GM12878 (cell line): ENCODE measurements around the gene THOC6. TPM values are rescaled to one million over a fixed set of nuclear protein-coding genes. Genes with fewer than 3 reads are reported as not detected.

Experiments
- ATAC-seq: fragments of 200-7000 bp; cut with Tn5 transposase; 3 replicates; pipeline ENCODE4 v1.9.1; 2020; ENCODE audit warnings: mild to moderate bottlenecking, moderate library complexity
- BruUV-seq: library from RNA; stranded (reverse); fragments of 400-500 nt; replicated peaks from 2 replicates; lab custom pipeline; 2021; lab: Mats Ljungman, UMichigan
- CTCF ChIA-PET: fragments of 300-600 bp; sonication (Branson Sonifier 250); formaldehyde crosslinking; extraction: SDS; loops from one replicate; lab custom pipeline; 2021; ENCODE audit warnings: inconsistent platforms; lab: Yijun Ruan, JAX
- POLR2A ChIA-PET: fragments of 350-600 bp; formaldehyde crosslinking; extraction: SDS; loops from one replicate; lab custom pipeline; 2021; ENCODE audit warnings: inconsistent platforms; lab: Charles Lee
- RAD21 ChIA-PET: fragments of 300-600 bp; sonication (Branson Sonifier 250); formaldehyde crosslinking; loops from one replicate; lab custom pipeline; 2023; ENCODE audit warnings: antibody characterized with exemption; ENCODE audit not compliant: unreplicated experiment; lab: Charles Lee
- SMC1A ChIA-PET: fragments of 300-600 bp; sonication (Branson Sonifier 250); formaldehyde crosslinking; loops from one replicate; lab custom pipeline; 2023; ENCODE audit not compliant: unreplicated experiment, uncharacterized antibody; lab: Charles Lee
- DNase-seq: peaks from one replicate; pipeline ENCODE4 v3.0.0-alpha.2; 2011; ENCODE audit warnings: low read depth, low spot score
- FAIRE-seq: peaks from 3 replicates; lab custom pipeline; 2011; peaks lifted over from hg19 to GRCh38; lab: Jason Lieb, UNC
- H2AFZ ChIP-seq: 2 replicates; pipeline ENCODE4 v1.6.0; 2011; ENCODE audit warnings: low read depth, low read length, control low read depth; ENCODE audit not compliant: control insufficient read depth
- H3K27ac ChIP-seq: 2 replicates; pipeline ENCODE4 v1.5.1; 2011; ENCODE audit warnings: control low read depth; ENCODE audit not compliant: control insufficient read depth, insufficient read depth
- H3K27me3 ChIP-seq, 2 experiments: replicated peaks in 1 of 2; 2 replicates each; pipeline versions ENCODE4 v1.6.0 to v1.6.1; 2011; ENCODE audit warnings: low read length in 1 of 2; ENCODE audit not compliant: control insufficient read depth in 2 of 2, insufficient read depth in 2 of 2
- H3K36me3 ChIP-seq, 2 experiments: 2 replicates each; pipeline ENCODE4 v1.5.1; 2011; ENCODE audit warnings: low read length in 1 of 2; ENCODE audit not compliant: control insufficient read depth in 2 of 2, insufficient read depth in 2 of 2
- H3K4me1 ChIP-seq: 2 replicates; pipeline ENCODE4 v1.6.1; 2011; ENCODE audit warnings: mild to moderate bottlenecking, low read length, moderate library complexity, mixed read lengths; ENCODE audit not compliant: control insufficient read depth, insufficient read depth
- H3K4me2 ChIP-seq: 2 replicates; pipeline ENCODE4 v1.6.0; 2011; ENCODE audit warnings: control low read depth; ENCODE audit not compliant: control insufficient read depth, insufficient read depth
- H3K4me3 ChIP-seq: fragments of 200-600 bp; sonication (generic); 2 replicates; pipeline ENCODE4 v1.5.1; 2016
- H3K79me2 ChIP-seq: 2 replicates; pipeline ENCODE4 v1.6.0; 2011; ENCODE audit warnings: low read length; ENCODE audit not compliant: control insufficient read depth, insufficient read depth
- H3K9ac ChIP-seq: 2 replicates; pipeline ENCODE4 v1.8.0; 2011; ENCODE audit warnings: low read length, control low read depth, mixed read lengths; ENCODE audit not compliant: control insufficient read depth, insufficient read depth
- H3K9me3 ChIP-seq: replicated peaks from 3 replicates; pipeline ENCODE4 v1.5.1; 2011; ENCODE audit warnings: mild to moderate bottlenecking, low read length; ENCODE audit not compliant: control insufficient read depth, insufficient read depth
- H4K20me1 ChIP-seq: 2 replicates; pipeline ENCODE4 v1.6.0; 2011; ENCODE audit not compliant: control insufficient read depth, insufficient read depth
- BCL11A ChIP-seq: IDR thresholded peaks from 2 replicates; pipeline ENCODE4 v1.6.1; 2011; ENCODE audit warnings: low read depth, low read length
- CBX5 ChIP-seq: sonication (generic); IDR thresholded peaks from 2 replicates; pipeline ENCODE4 v1.6.1; 2016; ENCODE audit warnings: low read depth, moderate library complexity, mild to moderate bottlenecking, inconsistent platforms
- CHD2 ChIP-seq: IDR thresholded peaks from 2 replicates; pipeline ENCODE4 v1.6.1; 2011; ENCODE audit warnings: low read depth, low read length, improper control_type of control experiment, borderline replicate concordance
- E2F4 ChIP-seq: IDR thresholded peaks from 2 replicates; pipeline ENCODE4 v1.6.1; 2012; ENCODE audit warnings: low read depth, low read length, improper control_type of control experiment
- E2F8 ChIP-seq: fragments of 450-650 bp; IDR thresholded peaks from 2 replicates; pipeline ENCODE4 v1.6.1; 2018; ENCODE audit warnings: mild to moderate bottlenecking, low read depth, moderate library complexity; ENCODE audit not compliant: partially characterized antibody
- EP300 ChIP-seq, 2 experiments: fragments of 150-350 bp in 1 of 2; IDR thresholded peaks; 2 replicates each; pipeline ENCODE4 v1.6.1; 2011 to 2012; ENCODE audit warnings: low read depth in 2 of 2, low read length in 2 of 2, borderline replicate concordance in 1 of 2, improper control_type of control experiment in 1 of 2, inconsistent platforms in 1 of 2; ENCODE audit not compliant: control insufficient read depth in 1 of 2
- ETV6 ChIP-seq, 2 experiments: fragments of 450-650 bp in 1 of 2; IDR thresholded peaks in 1 of 2; conservative IDR thresholded peaks in 1 of 2; 2 replicates each; pipeline ENCODE4 v1.6.1; 2014; ENCODE audit warnings: antibody characterized with exemption in 1 of 2, borderline replicate concordance in 1 of 2, low read depth in 1 of 2, mild to moderate bottlenecking in 1 of 2, moderate library complexity in 1 of 2
- JUNB ChIP-seq: IDR thresholded peaks from 2 replicates; pipeline ENCODE4 v1.6.1; 2016; ENCODE audit warnings: antibody characterized with exemption, mild to moderate bottlenecking
- KDM1A ChIP-seq: fragments of 200-600 bp; sonication (generic); IDR thresholded peaks from 2 replicates; pipeline ENCODE4 v1.6.1; 2016; ENCODE audit warnings: borderline replicate concordance
- RELB ChIP-seq: fragments of 450-650 bp; IDR thresholded peaks from 2 replicates; pipeline ENCODE4 v1.6.1; 2017; ENCODE audit warnings: low read depth, mild to moderate bottlenecking, moderate library complexity
- RFX5 ChIP-seq: IDR thresholded peaks from 2 replicates; pipeline ENCODE4 v1.6.1; 2011; ENCODE audit warnings: low read depth, low read length, improper control_type of control experiment
- SIN3A ChIP-seq: IDR thresholded peaks from 2 replicates; pipeline ENCODE4 v1.6.1; 2012; ENCODE audit warnings: low read depth, low read length, improper control_type of control experiment
- SMARCA5 ChIP-seq: fragments of 450-650 bp; IDR thresholded peaks from 2 replicates; pipeline ENCODE4 v1.6.1; 2017; ENCODE audit warnings: mild to moderate bottlenecking
- SMC3 ChIP-seq: IDR thresholded peaks from 2 replicates; pipeline ENCODE4 v1.6.1; 2011; ENCODE audit warnings: low read length, improper control_type of control experiment, borderline replicate concordance
- SUZ12 ChIP-seq: fragments of 200-600 bp; sonication (generic); IDR thresholded peaks from one replicate; pipeline ENCODE4 v1.6.1; 2018; ENCODE audit warnings: antibody characterized with exemption, mild to moderate bottlenecking; ENCODE audit not compliant: unreplicated experiment
- TCF7 ChIP-seq: IDR thresholded peaks from 2 replicates; pipeline ENCODE4 v1.6.1; 2014; ENCODE audit warnings: antibody characterized with exemption, borderline replicate concordance
- USF2 ChIP-seq: IDR thresholded peaks from 2 replicates; pipeline ENCODE4 v1.6.1; 2011; ENCODE audit warnings: low read depth, low read length, improper control_type of control experiment, borderline replicate concordance
- YY1 ChIP-seq: IDR thresholded peaks from 2 replicates; pipeline ENCODE4 v1.6.1; 2011; ENCODE audit warnings: low read depth, mild to moderate bottlenecking, low read length
- ZBED1 ChIP-seq: IDR thresholded peaks from 2 replicates; pipeline ENCODE4 v1.6.1; 2016; ENCODE audit warnings: borderline replicate concordance
- WGBS: methylation state at CpG from one replicate; pipeline ENCODE4 v1.1.6; 2016; ENCODE audit warnings: low lambda C conversion rate; ENCODE audit not compliant: insufficient replicate concordance, insufficient coverage; ENCODE audit errors: missing lambda C conversion rate; 5-methylcytosine and 5-hydroxymethylcytosine counted together
- in situ Hi-C: fragments of 300-500 bp; cut with MboI; formaldehyde crosslinking; loops from 9 replicates; pipeline ENCODE4 v1.14.3; 2018; ENCODE audit warnings: mixed read lengths
- intact Hi-C: fragments of 100-400 bp; cut with micrococcal nuclease; formaldehyde crosslinking; loops from one replicate; pipeline ENCODE4 v1.14.2; 2022; ENCODE audit not compliant: unreplicated experiment
- polyA plus RNA-seq, 11 experiments: library from polyadenylated mRNA; depleted of rRNA in 4 of 11; unstranded in 6 of 11; stranded (reverse) in 5 of 11; fragments of >200 nt; fragmentation: Nextera tagmentation in 4 of 11; fragmentation: Illumina TruSeq in 1 of 11; extraction: Ambion mirVana in 4 of 11; extraction: Trizol in 1 of 11; gene quantifications; 1 replicate in 1 of 11; 2 replicates in 10 of 11; pipeline versions ENCODE4 v1.2.1 to v1.2.3, GENCODE V29; 2011 to 2016; ENCODE audit warnings: inconsistent platforms in 2 of 11, missing spikeins in 2 of 11, low read depth in 1 of 11
- total RNA-seq, 4 experiments: library from RNA; depleted of rRNA in 3 of 4; stranded (reverse); fragments of >200 nt in 3 of 4; fragmentation: Illumina TruSeq in 1 of 4; extraction: Trizol in 1 of 4; gene quantifications; 2 replicates each; pipeline versions ENCODE4 v1.2.1 to v1.2.3, GENCODE V29; 2013 to 2021

Gene THOC6
- total and polyA plus RNA-seq, 10 of the 15 experiments (the other 5 are each of a cell fraction or from before 2014, with no cell fraction given), result 1.0 to 54.4 (median 27.9) TPM

GRCh38 chr16:3010510-3010909 lies 13.3 kb upstream of the THOC6 start (continued):
- TF ChIP-seq SUZ12 (no peak), E2F4 (no peak), YY1 (no peak), SMARCA5 (no peak), JUNB (no peak), BCL11A (no peak), EP300 (IDR thresholded peaks at IDR 0.05; ENCODE audit: borderline replicate concordance in 1 of 2, control insufficient read depth in 1 of 2, low read depth in 2 of 2, low read length in 2 of 2) (no peak), E2F8 (no peak)

GRCh38 chr16:3012246-3012645 lies 11.6 kb upstream of the THOC6 start:
- no TSS peak for BruUV-seq
- no peaks in the 10 kb centered on the region for H3K79me2 ChIP-seq
- ATAC-seq, result no peak
- no peaks in the 10 kb centered on the region for H3K36me3 ChIP-seq
- H3K4me2 ChIP-seq, result no peak overlapping the region
- no peak overlapping the region for H3K9ac ChIP-seq
- SMC1A ChIA-PET, result no interaction called here
- POLR2A ChIA-PET, result no interaction called here
- H3K4me1 ChIP-seq, result peaks cover 12% of the 10 kb centered on the region
- intact Hi-C loops (no loop called here), in situ Hi-C loops (no loop called here)
- WGBS, result 23% methylated on average over 14 of the region's 19 CpGs
- FAIRE-seq, result no peak
- H3K9me3 ChIP-seq, result no peaks in the 10 kb centered on the region
- H2AFZ ChIP-seq, result no peak overlapping the region
- no peak overlapping the region for H3K27ac ChIP-seq
- DNase-seq, result no peak
- no peak overlapping the region for H3K4me3 ChIP-seq
- H4K20me1 ChIP-seq, result no peaks in the 10 kb centered on the region
- CTCF ChIA-PET, result no interaction called here
- H3K27me3 ChIP-seq, result peaks cover 0 to 17% of the 10 kb centered on the region in 2 experiments
- RAD21 ChIA-PET, result no interaction called here
- no peak for TF ChIP-seq KDM1A
- no peak for TF ChIP-seq CHD2
- TF ChIP-seq ETV6 (conservative IDR thresholded peaks at IDR 0.05 in 1 of 2, IDR thresholded peaks at IDR 0.05 in 1 of 2; ENCODE audit: borderline replicate concordance in 1 of 2, low read depth in 1 of 2), result no peak
- TF ChIP-seq USF2, result no peak
- TF ChIP-seq ZBED1, result no peak
- no peak for TF ChIP-seq SIN3A
- TF ChIP-seq SMC3, result no peak
- no peak for TF ChIP-seq RFX5
- no peak for TF ChIP-seq RELB
- no peak for TF ChIP-seq CBX5
- TF ChIP-seq TCF7, result no peak
